Body of pancreas (tissue), 4 donors: ENCODE results near the gene ERCC6L2.

Source experiments
- CTCF ChIP-seq, 7 experiments: fragments of 450-650 bp in 4 of 7; fragments of 200-600 bp in 3 of 7; sonication (generic) in 3 of 7; IDR thresholded peaks; one replicate each; pipeline ENCODE4 v1.5.1; 2016 to 2019; ENCODE audit warnings: antibody characterized with exemption in 7 of 7
- POLR2A ChIP-seq, 3 donors: fragments of 450-650 bp; IDR thresholded peaks; one replicate each; pipeline ENCODE4 v1.6.1; 2016; ENCODE audit warnings: antibody characterized with exemption in 3 of 3, mild to moderate bottlenecking in 2 of 3

DNA sequence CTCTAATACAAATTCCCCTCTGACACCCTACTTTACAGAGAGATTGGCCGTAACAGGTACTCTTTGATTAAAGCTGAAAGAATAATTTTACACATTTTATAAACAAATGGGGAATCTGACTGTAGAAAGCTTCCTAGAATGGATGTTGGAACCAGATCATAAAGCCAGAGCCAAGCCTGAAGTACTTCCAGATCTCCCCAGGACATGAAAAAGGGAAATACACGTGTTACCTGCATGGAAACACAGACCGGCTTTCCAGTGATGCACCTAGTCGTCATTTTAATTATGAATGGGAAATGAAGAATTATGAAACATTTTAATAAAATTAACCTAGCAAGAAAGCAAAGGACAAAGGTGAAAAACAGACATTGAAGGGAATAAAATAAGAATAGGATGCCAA, 66.5 kb downstream of the ERCC6L2 start:
- TF ChIP-seq CTCF (IDR thresholded peaks at IDR 0.05): no peak
- TF ChIP-seq POLR2A (IDR thresholded peaks at IDR 0.05): no peak
